Stimulated activated memory B cell treated with anti-CD40 and anti-IgM and Interleukin-4, amounts not matched to agents 10 μg/mL and 1 μg/mL and 100 μg/mL, for 72 hours (primary cell): Measurements from ENCODE around the gene MATN4.

Experiments used
- ATAC-seq: fragments of 150-1000 bp; cut with Tn5 transposase; 2 replicates; pipeline ENCODE4 v1.10.0; 2021
- H3K27ac Mint-ChIP-seq: one replicate; pipeline ENCODE4 v1.8.0; 2022; ENCODE audit warnings: mild to moderate bottlenecking, mixed read lengths
- H3K27me3 Mint-ChIP-seq: one replicate; pipeline ENCODE4 v1.8.0; 2022; ENCODE audit warnings: mixed read lengths
- H3K36me3 Mint-ChIP-seq: one replicate; pipeline ENCODE4 v1.8.0; 2022; ENCODE audit warnings: mixed read lengths
- H3K4me1 Mint-ChIP-seq: one replicate; pipeline ENCODE4 v1.8.0; 2022; ENCODE audit warnings: mixed read lengths
- H3K4me3 Mint-ChIP-seq: one replicate; pipeline ENCODE4 v1.8.0; 2022; ENCODE audit warnings: mild to moderate bottlenecking, moderate library complexity, mixed read lengths
- H3K9me3 Mint-ChIP-seq: one replicate; pipeline ENCODE4 v1.8.0; 2022; ENCODE audit warnings: mixed read lengths

MATN4 gene

DNA sequence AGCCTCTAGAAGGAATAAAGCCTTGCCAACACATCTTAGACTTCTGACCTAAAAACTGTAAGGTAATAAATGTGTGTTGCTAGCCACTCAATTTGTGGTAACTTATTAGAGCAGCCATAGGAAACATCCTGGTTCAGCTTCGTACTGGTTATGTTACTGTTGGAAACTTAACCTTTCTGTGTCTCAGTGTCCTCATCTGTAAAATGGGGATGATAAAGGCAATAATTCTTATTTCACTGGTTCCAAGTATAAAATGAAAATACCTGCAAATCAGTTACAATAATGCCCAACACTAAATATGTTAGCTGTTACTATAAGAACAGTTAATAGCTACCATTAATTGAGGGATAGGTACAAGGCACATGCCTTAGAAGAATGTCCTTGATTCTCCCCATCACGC, 15.8 kb downstream of the MATN4 start:
- Mint-ChIP-seq H3K36me3 (no peaks in the 10 kb centered on the region), H3K9me3 (no peaks in the 10 kb centered on the region), H3K27me3 (peaks cover 32% of the 10 kb centered on the region), H3K27ac (no peak overlapping the region), H3K4me1 (peaks cover 26% of the 10 kb centered on the region), H3K4me3 (no peak overlapping the region)
- no peak for ATAC-seq

DNA sequence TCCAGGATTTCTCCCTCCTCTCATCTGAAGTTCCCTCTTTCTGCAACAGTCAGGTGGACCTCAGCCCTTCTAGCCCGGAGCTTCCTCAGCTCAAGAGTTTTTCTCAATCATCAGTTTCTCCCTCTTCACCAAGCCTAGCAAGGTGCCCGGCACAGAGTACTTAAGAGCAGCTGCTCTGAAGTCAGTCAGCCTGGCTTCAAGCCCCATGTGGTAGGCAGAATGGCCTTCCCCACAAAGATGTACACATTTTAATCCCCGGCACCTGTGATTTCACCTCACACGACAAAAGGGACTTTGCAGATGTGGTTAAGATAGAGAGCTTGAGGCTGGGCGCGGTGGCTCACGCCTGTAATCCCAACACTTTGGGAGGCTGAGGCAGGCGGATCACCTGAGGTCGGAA, 16.6 kb downstream of the MATN4 start:
- Mint-ChIP-seq H3K9me3 (no peaks in the 10 kb centered on the region), H3K4me3 (no peak overlapping the region), H3K27me3 (peaks cover 36% of the 10 kb centered on the region), H3K4me1 (peaks cover 26% of the 10 kb centered on the region), H3K36me3 (no peaks in the 10 kb centered on the region), H3K27ac (no peak overlapping the region)
- no peak for ATAC-seq

DNA sequence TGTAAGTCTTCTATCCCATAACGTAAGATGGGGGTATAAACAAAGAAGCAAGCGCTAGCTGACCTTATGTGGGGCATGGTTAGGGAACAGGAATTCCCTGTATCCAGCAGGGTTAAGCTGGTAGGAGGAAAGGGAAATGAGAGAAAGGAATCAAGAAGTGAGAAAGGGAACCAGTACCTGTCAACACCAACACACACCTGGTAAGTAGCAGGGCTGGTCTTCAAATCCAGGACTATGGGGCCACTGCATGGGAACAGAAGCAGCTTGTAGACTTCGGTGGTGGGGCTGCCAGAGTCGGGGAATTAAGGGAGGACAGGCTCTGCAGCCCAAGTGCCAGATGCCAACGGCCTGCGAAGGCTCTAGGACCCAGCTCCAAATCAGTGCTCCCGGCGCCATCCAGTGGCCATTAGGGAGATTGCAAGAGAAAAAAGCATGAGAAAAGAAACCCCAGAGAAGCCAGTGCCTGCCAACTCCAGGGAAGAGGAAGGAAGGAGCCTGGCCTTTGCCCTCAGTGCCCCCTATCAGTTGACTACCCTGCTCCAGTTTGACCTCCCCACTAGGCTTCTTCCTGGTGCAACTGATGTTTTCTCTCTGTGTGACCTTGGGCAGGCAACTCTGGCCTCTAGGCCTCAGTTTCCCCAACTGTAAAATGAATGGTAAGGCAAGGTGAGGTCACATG, 17.3 kb downstream of the MATN4 start:
- Mint-ChIP-seq H3K36me3 (no peaks in the 10 kb centered on the region), H3K4me3 (no peak overlapping the region), H3K4me1 (peaks cover 26% of the 10 kb centered on the region), H3K9me3 (no peaks in the 10 kb centered on the region), H3K27ac (no peak overlapping the region), H3K27me3 (peaks cover 36% of the 10 kb centered on the region)
- ATAC-seq = peak; percentile 44

DNA sequence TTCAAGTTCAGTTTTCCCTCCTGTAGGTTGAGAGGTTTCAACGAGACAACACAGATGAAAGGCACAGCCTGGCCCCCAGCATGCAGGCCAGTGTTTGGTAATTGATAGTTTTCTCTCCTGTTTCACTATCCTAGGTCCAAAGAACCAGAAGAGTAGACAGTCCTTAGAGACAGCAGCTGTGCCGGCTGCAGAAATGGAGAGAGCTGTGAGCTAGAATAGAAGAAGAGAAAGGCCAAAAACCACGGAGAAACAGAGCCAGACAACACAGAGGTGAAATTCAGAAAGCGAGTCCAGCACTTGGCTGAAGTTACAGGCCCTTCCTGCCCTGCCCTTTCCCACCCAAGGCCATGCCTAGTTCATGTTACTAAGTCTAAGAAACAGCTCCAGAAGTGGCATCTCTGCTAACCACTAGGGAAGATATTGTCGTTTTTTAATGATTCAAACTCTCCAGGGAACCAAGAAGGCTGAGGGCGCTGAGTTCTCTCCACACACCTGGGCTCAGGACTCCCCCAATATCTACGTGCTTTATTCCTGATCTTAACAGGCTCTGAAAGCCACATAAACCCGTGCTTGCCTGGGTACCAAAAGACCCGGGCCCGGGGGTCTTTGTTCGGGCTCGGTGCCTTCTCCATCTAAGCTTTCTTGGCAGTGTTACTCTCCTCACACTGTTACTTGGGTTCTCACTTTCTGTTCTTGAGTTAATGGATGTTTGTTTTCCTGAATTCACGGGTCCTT, 18.0 kb downstream of the MATN4 start:
- Mint-ChIP-seq H3K9me3 (no peaks in the 10 kb centered on the region), H3K4me3 (no peak overlapping the region), H3K36me3 (no peaks in the 10 kb centered on the region), H3K27me3 (peaks cover 36% of the 10 kb centered on the region), H3K4me1 (peaks cover 26% of the 10 kb centered on the region), H3K27ac (no peak overlapping the region)
- no peak for ATAC-seq

GRCh38 chr20:45288860-45289259, 19.2 kb downstream of the MATN4 start:
- H3K36me3 Mint-ChIP-seq = no peaks in the 10 kb centered on the region
- H3K27me3 Mint-ChIP-seq = peaks cover 35% of the 10 kb centered on the region
- no peak for ATAC-seq
- H3K27ac Mint-ChIP-seq = no peak overlapping the region
- H3K4me3 Mint-ChIP-seq = no peak overlapping the region
- no peaks in the 10 kb centered on the region for H3K9me3 Mint-ChIP-seq
- H3K4me1 Mint-ChIP-seq = peaks cover 23% of the 10 kb centered on the region

GRCh38 chr20:45288376-45288775, 19.7 kb downstream of the MATN4 start:
- Mint-ChIP-seq H3K36me3 (no peaks in the 10 kb centered on the region), H3K4me3 (no peak overlapping the region)
- no peak for ATAC-seq

GRCh38 chr20:45283551-45284057, 24.5 kb downstream of the MATN4 start:
- H3K36me3 Mint-ChIP-seq = no peaks in the 10 kb centered on the region
- no peak overlapping the region for H3K4me3 Mint-ChIP-seq
- H3K27me3 Mint-ChIP-seq = peaks cover 45% of the 10 kb centered on the region
- no peaks in the 10 kb centered on the region for H3K9me3 Mint-ChIP-seq
- H3K27ac Mint-ChIP-seq = no peak overlapping the region
- ATAC-seq = no peak
- no peaks in the 10 kb centered on the region for H3K4me1 Mint-ChIP-seq

More at GRCh38 chr20:45288376-45288775, 19.7 kb downstream of the MATN4 start:
- peaks cover 18% of the 10 kb centered on the region for H3K4me1 Mint-ChIP-seq
- peaks cover 34% of the 10 kb centered on the region for H3K27me3 Mint-ChIP-seq
- H3K9me3 Mint-ChIP-seq = no peaks in the 10 kb centered on the region
- H3K27ac Mint-ChIP-seq = no peak overlapping the region

DNA sequence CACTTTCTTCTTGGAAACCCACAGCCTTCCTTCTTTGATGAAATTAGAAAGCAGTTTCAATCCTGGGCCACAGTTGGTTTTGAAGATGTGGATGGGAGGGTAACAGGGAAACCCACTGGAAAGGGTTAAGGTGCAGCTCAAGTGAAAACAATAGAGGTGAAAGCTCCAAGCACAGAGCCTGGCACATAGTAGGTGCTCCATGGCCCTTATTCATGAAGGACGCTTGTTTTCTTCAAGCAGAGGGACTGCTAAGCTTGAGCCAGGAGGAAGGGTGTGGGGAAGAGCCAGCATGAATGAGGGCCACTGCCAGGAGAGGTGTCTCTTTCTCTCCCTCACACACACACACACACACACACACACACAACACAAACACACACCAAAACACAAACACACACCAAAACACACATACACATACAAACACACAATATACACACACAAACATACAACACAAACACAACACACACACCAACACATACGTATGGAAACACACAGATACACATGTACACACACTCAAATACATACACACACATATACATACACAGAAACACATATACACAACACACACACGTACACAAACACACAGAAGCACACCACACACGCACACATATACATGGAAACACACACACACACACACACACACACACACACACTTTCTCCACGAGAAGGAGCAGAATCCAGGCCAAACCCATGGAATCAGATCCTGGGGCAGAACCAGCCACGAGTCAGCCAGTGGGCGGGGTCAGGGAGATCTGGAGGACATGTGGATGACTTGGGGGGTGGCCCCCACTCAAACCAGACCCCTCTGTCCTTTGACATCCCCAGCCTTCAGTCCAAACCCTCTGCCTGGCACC, 25.2 kb downstream of the MATN4 start:
- no peak for ATAC-seq
- Mint-ChIP-seq H3K36me3 (no peaks in the 10 kb centered on the region), H3K27ac (no peak overlapping the region), H3K9me3 (no peaks in the 10 kb centered on the region), H3K27me3 (peaks cover 50% of the 10 kb centered on the region), H3K4me1 (no peaks in the 10 kb centered on the region), H3K4me3 (no peak overlapping the region)

DNA sequence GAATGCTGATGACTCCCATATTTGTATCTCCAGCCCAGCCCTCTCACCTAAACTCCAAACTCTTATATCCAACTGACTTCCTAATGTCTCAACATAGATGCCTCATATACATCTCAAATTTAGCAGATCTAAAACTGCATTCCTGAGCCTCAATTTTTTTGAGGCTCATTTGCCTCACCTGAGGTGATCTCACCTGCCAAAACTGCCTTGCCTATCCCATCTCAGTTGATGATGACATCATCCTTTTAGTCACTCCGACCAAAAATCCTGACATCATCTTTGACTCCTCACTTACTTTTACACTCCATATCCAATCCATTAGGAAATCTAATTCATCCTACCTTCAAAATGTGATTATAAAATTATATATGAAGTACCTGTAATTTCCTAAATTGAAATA, 28.1 kb downstream of the MATN4 start:
- ATAC-seq = no peak
- Mint-ChIP-seq H3K4me3 (no peak overlapping the region), H3K27ac (no peak overlapping the region), H3K36me3 (no peaks in the 10 kb centered on the region), H3K27me3 (peaks cover 57% of the 10 kb centered on the region), H3K4me1 (no peaks in the 10 kb centered on the region), H3K9me3 (no peaks in the 10 kb centered on the region)

GRCh38 chr20:45275338-45275737, 32.8 kb downstream of the MATN4 start:
- no peaks in the 10 kb centered on the region for H3K9me3 Mint-ChIP-seq
- H3K27ac Mint-ChIP-seq = no peak overlapping the region
- peaks cover 67% of the 10 kb centered on the region for H3K27me3 Mint-ChIP-seq
- H3K36me3 Mint-ChIP-seq = no peaks in the 10 kb centered on the region
- ATAC-seq = no peak
- H3K4me3 Mint-ChIP-seq = no peak overlapping the region
- no peaks in the 10 kb centered on the region for H3K4me1 Mint-ChIP-seq

- peaks cover 45% of the 10 kb centered on the region for H3K27me3 Mint-ChIP-seq
- H3K4me1 Mint-ChIP-seq = no peaks in the 10 kb centered on the region
- no peak overlapping the region for H3K27ac Mint-ChIP-seq
Observed at GRCh38 chr20:45269754-45270270, 38.3 kb downstream of the MATN4 start.

GRCh38 chr20:45269056-45269455, 39.0 kb downstream of the MATN4 start:
- Mint-ChIP-seq H3K4me3 (no peak overlapping the region), H3K4me1 (no peaks in the 10 kb centered on the region), H3K36me3 (no peaks in the 10 kb centered on the region), H3K9me3 (no peaks in the 10 kb centered on the region), H3K27ac (no peak overlapping the region), H3K27me3 (peaks cover 52% of the 10 kb centered on the region)
- ATAC-seq = no peak

More at GRCh38 chr20:45269754-45270270, 38.3 kb downstream of the MATN4 start:
- no peaks in the 10 kb centered on the region for H3K9me3 Mint-ChIP-seq
- ATAC-seq = no peak
- no peaks in the 10 kb centered on the region for H3K36me3 Mint-ChIP-seq
- H3K4me3 Mint-ChIP-seq = no peak overlapping the region

- Mint-ChIP-seq H3K9me3 (no peaks in the 10 kb centered on the region), H3K27ac (no peak overlapping the region), H3K4me1 (no peaks in the 10 kb centered on the region), H3K36me3 (no peaks in the 10 kb centered on the region), H3K4me3 (no peak overlapping the region), H3K27me3 (peaks cover 57% of the 10 kb centered on the region)
- ATAC-seq = no peak
Observed at GRCh38 chr20:45268531-45268930, 39.6 kb downstream of the MATN4 start.

GRCh38 chr20:45266977-45267376, 41.1 kb downstream of the MATN4 start:
- H3K27me3 Mint-ChIP-seq = peaks cover 43% of the 10 kb centered on the region
- H3K4me1 Mint-ChIP-seq = no peaks in the 10 kb centered on the region
- no peaks in the 10 kb centered on the region for H3K36me3 Mint-ChIP-seq
- no peak overlapping the region for H3K4me3 Mint-ChIP-seq
- no peak overlapping the region for H3K27ac Mint-ChIP-seq
- no peaks in the 10 kb centered on the region for H3K9me3 Mint-ChIP-seq
- ATAC-seq = no peak
